Mesothelial cell of epicardium (in vitro differentiated cells): ENCODE data around the gene CNKSR3. TPM values are rescaled to one million over a fixed set of nuclear protein-coding genes. Genes with fewer than 3 reads are reported as not detected.

Source experiments
- DNase-seq, 2 experiments: peaks; one replicate each; pipeline ENCODE4 v3.0.0; 2021; ENCODE audit warnings: low spot score in 2 of 2; ENCODE audit not compliant: unreplicated experiment in 2 of 2
- H3K27ac Mint-ChIP-seq: 2 replicates; pipeline ENCODE4 v1.8.0; 2021; ENCODE audit warnings: mixed read lengths
- H3K27me3 Mint-ChIP-seq: 2 replicates; pipeline ENCODE4 v1.8.0; 2021; ENCODE audit warnings: low read depth, mixed read lengths
- H3K36me3 Mint-ChIP-seq: 2 replicates; pipeline ENCODE4 v1.8.0; 2021; ENCODE audit warnings: mixed read lengths
- H3K4me1 Mint-ChIP-seq: 2 replicates; pipeline ENCODE4 v1.8.0; 2021; ENCODE audit warnings: mixed read lengths
- H3K4me3 Mint-ChIP-seq: 2 replicates; pipeline ENCODE4 v1.8.0; 2021; ENCODE audit warnings: mild to moderate bottlenecking, moderate library complexity, mixed read lengths
- H3K9me3 Mint-ChIP-seq: 2 replicates; pipeline ENCODE4 v1.8.0; 2021; ENCODE audit warnings: mixed read lengths
- CTCF ChIP-seq: fragments of 200-600 bp; sonication (generic); IDR thresholded peaks from one replicate; pipeline ENCODE4 v1.5.0; 2021; ENCODE audit warnings: antibody characterized with exemption; ENCODE audit not compliant: unreplicated experiment
- total RNA-seq: library from RNA; stranded (reverse); gene quantifications from 3 replicates; pipeline ENCODE4 v1.2.1, GENCODE V29; 2021

Gene CNKSR3
- total RNA-seq, 1 donor from 2014 or later, result 13.4 TPM

GRCh38 chr6:154445417-154445816 lies 65.1 kb downstream of the CNKSR3 start:
- Mint-ChIP-seq H3K4me3 (no peak overlapping the region), H3K27ac (peak overlapping the region; percentile 78), H3K9me3 (no peaks in the 10 kb centered on the region), H3K36me3 (peaks cover 20% of the 10 kb centered on the region), H3K4me1 (peaks cover 46% of the 10 kb centered on the region), H3K27me3 (no peaks in the 10 kb centered on the region)
- no peak for TF ChIP-seq CTCF
- DNase-seq, result no peak

DNA sequence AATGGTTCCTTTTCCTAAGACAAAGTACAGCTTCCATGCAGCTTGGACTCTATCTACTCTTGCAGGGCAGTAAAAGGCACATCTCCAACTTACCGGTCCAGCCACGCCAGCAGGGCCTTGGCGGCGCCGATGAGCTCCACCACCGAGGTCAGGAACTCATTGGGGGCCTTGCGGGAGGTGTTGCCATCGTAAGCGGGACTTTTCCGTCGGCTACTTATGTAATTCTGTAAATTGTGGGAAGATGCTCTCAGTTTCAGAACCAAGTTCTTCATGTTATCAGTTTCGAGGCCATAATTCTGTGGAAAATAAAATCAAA lies 68.5 kb downstream of the CNKSR3 start:
- Mint-ChIP-seq H3K27me3 (no peaks in the 10 kb centered on the region), H3K36me3 (peaks cover 17% of the 10 kb centered on the region), H3K9me3 (no peaks in the 10 kb centered on the region), H3K4me3 (no peak overlapping the region), H3K4me1 (peaks cover 21% of the 10 kb centered on the region), H3K27ac (no peak overlapping the region)
- DNase-seq, result no peak
- TF ChIP-seq CTCF, result no peak

DNA sequence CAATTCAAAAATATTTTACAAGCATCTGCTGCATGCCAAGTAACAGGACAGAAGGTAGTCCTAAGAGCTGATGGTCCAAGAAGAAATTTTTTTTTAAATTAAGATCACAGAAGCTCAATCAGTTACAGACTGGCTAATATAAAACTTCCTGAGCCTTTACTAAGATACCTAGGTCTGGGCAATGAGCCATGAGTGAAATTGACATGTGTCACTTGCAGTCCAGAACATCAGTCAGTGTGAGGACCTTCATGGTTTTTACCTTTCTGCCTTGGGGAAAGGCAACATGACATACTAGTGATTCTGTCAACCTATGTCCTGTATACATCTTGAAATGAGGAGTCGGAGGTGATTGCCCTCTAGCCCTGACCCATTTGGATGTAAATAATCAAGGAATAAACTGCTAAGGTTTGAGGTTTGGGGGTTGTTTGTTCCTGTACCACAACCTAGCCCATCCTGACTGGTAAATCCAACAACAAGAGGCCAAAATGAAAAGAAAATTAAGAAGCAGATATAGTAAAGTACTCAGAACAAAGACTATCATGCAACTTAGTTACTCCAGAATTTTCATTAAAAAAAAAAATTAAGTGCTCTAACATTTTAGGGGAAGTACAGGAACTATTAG lies 70.0 kb downstream of the CNKSR3 start:
- no peaks in the 10 kb centered on the region for H3K27me3 Mint-ChIP-seq
- peaks cover 27% of the 10 kb centered on the region for H3K36me3 Mint-ChIP-seq
- no peak for DNase-seq
- no peak overlapping the region for H3K27ac Mint-ChIP-seq
- TF ChIP-seq CTCF, result no peak
- H3K4me1 Mint-ChIP-seq, result peaks cover 9% of the 10 kb centered on the region
- no peak overlapping the region for H3K4me3 Mint-ChIP-seq
- no peaks in the 10 kb centered on the region for H3K9me3 Mint-ChIP-seq

DNA sequence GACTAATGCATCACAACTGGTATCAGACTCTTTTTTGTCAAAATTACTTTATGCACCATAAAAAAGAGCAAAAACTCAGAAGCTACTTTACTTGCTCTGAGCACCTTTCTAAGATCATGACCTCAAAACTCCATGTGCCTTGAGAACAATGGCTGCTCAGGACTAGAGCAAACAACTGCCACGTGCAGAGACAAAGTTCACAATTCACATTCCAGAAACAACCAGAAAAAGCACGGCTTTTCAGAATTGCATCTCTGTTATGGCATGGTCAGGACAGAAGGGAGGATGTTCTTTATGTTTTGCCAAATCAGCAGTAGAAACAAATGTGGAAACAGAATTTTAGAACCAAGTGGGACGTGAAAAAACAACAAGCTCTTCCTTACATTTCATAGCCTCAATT lies 70.5 kb downstream of the CNKSR3 start:
- peaks cover 5% of the 10 kb centered on the region for H3K4me1 Mint-ChIP-seq
- no peak for TF ChIP-seq CTCF
- H3K4me3 Mint-ChIP-seq, result no peak overlapping the region
- no peak overlapping the region for H3K27ac Mint-ChIP-seq
- no peaks in the 10 kb centered on the region for H3K9me3 Mint-ChIP-seq
- DNase-seq, result no peak
- H3K36me3 Mint-ChIP-seq, result peaks cover 27% of the 10 kb centered on the region
- H3K27me3 Mint-ChIP-seq, result no peaks in the 10 kb centered on the region

DNA sequence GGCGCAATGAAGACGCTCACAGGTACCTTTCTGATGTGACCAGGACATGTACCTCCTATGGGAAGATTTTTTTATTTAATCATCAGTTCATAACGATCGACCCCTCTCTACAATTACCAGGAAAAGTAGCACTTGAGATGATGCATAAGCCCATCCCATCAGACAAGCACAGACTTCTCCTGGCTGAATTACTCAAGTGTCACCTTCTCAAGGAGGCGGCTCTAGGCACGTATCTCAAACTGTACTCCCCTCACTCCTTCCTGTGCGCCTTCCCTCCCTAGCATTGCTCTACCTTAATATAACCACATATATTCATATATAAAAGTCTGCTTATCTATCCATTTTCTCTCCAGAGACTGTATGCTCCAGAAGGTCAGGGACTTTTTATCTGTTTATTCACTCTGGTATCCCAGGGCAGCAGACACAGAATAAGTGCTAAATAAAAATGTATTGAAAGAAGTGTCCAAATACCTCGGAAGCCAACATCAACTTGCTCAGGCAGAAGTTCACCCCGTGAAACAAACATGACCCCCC lies 71.5 kb downstream of the CNKSR3 start:
- no peak for DNase-seq
- no peaks in the 10 kb centered on the region for H3K9me3 Mint-ChIP-seq
- no peaks in the 10 kb centered on the region for H3K27me3 Mint-ChIP-seq
- H3K36me3 Mint-ChIP-seq, result peaks cover 25% of the 10 kb centered on the region
- peaks cover 9% of the 10 kb centered on the region for H3K4me1 Mint-ChIP-seq
- H3K27ac Mint-ChIP-seq, result no peak overlapping the region
- TF ChIP-seq CTCF, result no peak
- no peak overlapping the region for H3K4me3 Mint-ChIP-seq

GRCh38 chr6:154435400-154435945 lies 75.0 kb downstream of the CNKSR3 start:
- DNase-seq, result no peak
- H3K4me3 Mint-ChIP-seq, result no peak overlapping the region
- no peaks in the 10 kb centered on the region for H3K27me3 Mint-ChIP-seq
- H3K9me3 Mint-ChIP-seq, result peaks cover 13% of the 10 kb centered on the region
- H3K4me1 Mint-ChIP-seq, result peaks cover 25% of the 10 kb centered on the region
- H3K27ac Mint-ChIP-seq, result no peak overlapping the region
- no peak for TF ChIP-seq CTCF
- peaks cover 22% of the 10 kb centered on the region for H3K36me3 Mint-ChIP-seq
